Karpas-422 (cell line): ENCODE measurements around the gene ZNF879. TPM values are rescaled to one million over a fixed set of nuclear protein-coding genes. Genes with fewer than 3 reads are reported as not detected.
A peak's percentile ranks its signal among the peaks of the same experiment; 100 is the strongest.

Source experiments
- DNase-seq: peaks from one replicate; pipeline ENCODE4 v3.0.0-alpha.2; 2015
- H2AFZ ChIP-seq: fragments of 200-600 bp; sonication (generic); 2 replicates; pipeline ENCODE4 v1.6.1; 2014; ENCODE audit warnings: antibody characterized with exemption, low read length, mixed read lengths
- H3K27ac ChIP-seq: fragments of 200-600 bp; sonication (generic); 2 replicates; pipeline ENCODE4 v1.5.1; 2014; ENCODE audit warnings: mild to moderate bottlenecking, low read length, moderate library complexity
- H3K27me3 ChIP-seq: fragments of 200-600 bp; sonication (generic); 2 replicates; pipeline ENCODE4 v1.6.1; 2014; ENCODE audit warnings: low read length, mixed read lengths
- H3K36me3 ChIP-seq: fragments of 200-600 bp; sonication (generic); 2 replicates; pipeline ENCODE4 v1.6.1; 2014; ENCODE audit warnings: low read length, mixed read lengths; ENCODE audit not compliant: insufficient read depth
- H3K4me1 ChIP-seq: fragments of 200-600 bp; sonication (generic); 2 replicates; pipeline ENCODE4 v1.6.1; 2014; ENCODE audit warnings: mild to moderate bottlenecking, low read length, mixed read lengths
- H3K4me2 ChIP-seq: fragments of 200-600 bp; sonication (generic); 2 replicates; pipeline ENCODE4 v1.6.1; 2014; ENCODE audit warnings: low read length, low read depth, mild to moderate bottlenecking; ENCODE audit not compliant: poor library complexity, severe bottlenecking
- H3K4me3 ChIP-seq: fragments of 200-600 bp; sonication (generic); 2 replicates; pipeline ENCODE4 v1.5.1; 2014; ENCODE audit warnings: mild to moderate bottlenecking, antibody characterized with exemption, low read length, mixed read lengths
- H3K79me2 ChIP-seq: fragments of 200-600 bp; sonication (generic); 2 replicates; pipeline ENCODE4 v1.6.1; 2014; ENCODE audit warnings: mild to moderate bottlenecking, low read length, mixed read lengths
- H3K9ac ChIP-seq: fragments of 200-600 bp; sonication (generic); 2 replicates; pipeline ENCODE4 v1.6.0; 2014; ENCODE audit warnings: low read length
- H3K9me2 ChIP-seq: fragments of 200-600 bp; sonication (generic), shearing (Covaris generic); replicated peaks from 2 replicates; pipeline ENCODE4 v1.6.0; 2014; ENCODE audit warnings: mild to moderate bottlenecking, low read length, moderate library complexity; ENCODE audit not compliant: insufficient read depth
- H3K9me3 ChIP-seq: fragments of 300-700, 200-600 bp; sonication (generic); 2 replicates; pipeline ENCODE4 v1.6.1; 2014; ENCODE audit warnings: low read length, mixed read lengths
- H4K20me1 ChIP-seq: fragments of 200-600 bp; sonication (generic); 2 replicates; pipeline ENCODE4 v1.6.1; 2014; ENCODE audit warnings: mild to moderate bottlenecking, antibody characterized with exemption, low read length, low read depth; ENCODE audit not compliant: insufficient read depth
- total RNA-seq: library from RNA; depleted of rRNA; stranded (reverse); fragments of >200 nt; shearing (Covaris generic); gene quantifications from 2 replicates; pipeline ENCODE4 v1.2.3, GENCODE V29; 2014; ENCODE audit warnings: low replicate concordance

Gene ZNF879
- total RNA-seq, 1 experiment from 2014 or later: not detected

- no peaks in the 10 kb centered on the region for H4K20me1 ChIP-seq
- DNase-seq: no peak
- no peaks in the 10 kb centered on the region for H3K79me2 ChIP-seq
- no peaks in the 10 kb centered on the region for H3K36me3 ChIP-seq
- no peak overlapping the region for H3K9ac ChIP-seq
- H3K27me3 ChIP-seq: no peaks in the 10 kb centered on the region
- H3K4me2 ChIP-seq: no peak overlapping the region
- no peak overlapping the region for H3K27ac ChIP-seq
- H3K9me2 ChIP-seq: no peaks in the 10 kb centered on the region
- H3K4me1 ChIP-seq: no peaks in the 10 kb centered on the region
- no peaks in the 10 kb centered on the region for H3K9me3 ChIP-seq
- H2AFZ ChIP-seq: no peak overlapping the region
- H3K4me3 ChIP-seq: no peak overlapping the region
Measured at GRCh38 chr5:178995341-178995690, 28.3 kb upstream of the ZNF879 start.

GRCh38 chr5:178996156-178996555, 27.4 kb upstream of the ZNF879 start:
- no peak for DNase-seq
- Histone ChIP-seq H3K4me1 (no peaks in the 10 kb centered on the region), H3K4me3 (no peak overlapping the region), H3K9me2 (no peaks in the 10 kb centered on the region), H3K36me3 (no peaks in the 10 kb centered on the region), H2AFZ (no peak overlapping the region), H3K4me2 (no peak overlapping the region), H3K79me2 (no peaks in the 10 kb centered on the region), H3K27me3 (no peaks in the 10 kb centered on the region), H3K27ac (no peak overlapping the region), H4K20me1 (no peaks in the 10 kb centered on the region), H3K9me3 (no peaks in the 10 kb centered on the region), H3K9ac (no peak overlapping the region)

DNA sequence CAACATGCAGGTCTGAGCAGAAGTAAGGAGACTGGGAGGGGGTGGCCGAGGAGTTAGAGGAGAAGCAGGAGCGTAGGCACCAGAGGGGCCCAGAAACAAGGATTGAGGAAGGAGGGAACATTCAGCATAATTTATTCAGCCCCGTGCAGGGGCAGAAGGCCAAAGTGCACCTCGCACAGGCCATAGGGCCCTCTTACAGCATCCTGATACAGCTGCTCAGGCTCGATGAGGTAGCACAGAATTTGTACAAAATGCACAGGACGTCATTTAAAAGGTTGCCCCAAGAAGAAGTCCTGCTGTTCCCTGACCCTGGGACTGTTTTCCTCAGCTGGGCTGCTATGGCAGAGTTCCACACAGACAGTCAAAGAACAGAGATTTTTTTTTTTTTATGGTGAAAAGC, 26.4 kb upstream of the ZNF879 start:
- H3K4me3 ChIP-seq: no peak overlapping the region
- DNase-seq: no peak
- H3K36me3 ChIP-seq: no peaks in the 10 kb centered on the region
- no peaks in the 10 kb centered on the region for H3K9me3 ChIP-seq
- H3K4me1 ChIP-seq: no peaks in the 10 kb centered on the region
- no peaks in the 10 kb centered on the region for H3K9me2 ChIP-seq
- H3K9ac ChIP-seq: no peak overlapping the region
- H2AFZ ChIP-seq: no peak overlapping the region
- no peak overlapping the region for H3K4me2 ChIP-seq
- H3K79me2 ChIP-seq: no peaks in the 10 kb centered on the region
- no peak overlapping the region for H3K27ac ChIP-seq
- H3K27me3 ChIP-seq: no peaks in the 10 kb centered on the region
- H4K20me1 ChIP-seq: no peaks in the 10 kb centered on the region

DNA sequence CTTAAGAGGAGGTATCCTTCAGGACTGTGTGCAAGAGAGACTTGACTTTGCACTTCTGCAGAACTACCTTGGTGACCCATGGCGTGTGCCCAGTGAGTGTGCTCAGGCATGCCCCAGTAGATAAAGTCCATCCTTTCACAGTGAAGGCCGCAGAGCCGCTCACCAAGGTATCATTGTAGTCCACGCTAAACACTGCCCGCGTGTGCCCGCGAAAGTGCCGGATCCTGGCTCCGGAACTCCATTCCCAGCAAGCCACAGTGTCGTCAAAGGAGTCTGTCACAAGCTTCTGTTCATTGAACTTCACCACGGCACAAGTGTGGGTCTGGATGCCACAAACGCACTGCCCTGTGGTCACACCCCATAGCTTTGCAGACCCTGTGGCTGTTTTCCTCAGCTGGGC, 25.2 kb upstream of the ZNF879 start:
- H3K9me3 ChIP-seq: no peaks in the 10 kb centered on the region
- no peaks in the 10 kb centered on the region for H3K27me3 ChIP-seq
- no peaks in the 10 kb centered on the region for H3K9me2 ChIP-seq
- no peaks in the 10 kb centered on the region for H4K20me1 ChIP-seq
- no peaks in the 10 kb centered on the region for H3K36me3 ChIP-seq
- H3K9ac ChIP-seq: no peak overlapping the region
- no peaks in the 10 kb centered on the region for H3K79me2 ChIP-seq
- H2AFZ ChIP-seq: no peak overlapping the region
- no peak overlapping the region for H3K27ac ChIP-seq
- H3K4me3 ChIP-seq: no peak overlapping the region
- DNase-seq: no peak
- H3K4me2 ChIP-seq: no peak overlapping the region
- no peaks in the 10 kb centered on the region for H3K4me1 ChIP-seq

GRCh38 chr5:179006564-179006963, 17.0 kb upstream of the ZNF879 start:
- Histone ChIP-seq H3K9me2 (no peaks in the 10 kb centered on the region), H2AFZ (no peak overlapping the region), H3K27ac (no peak overlapping the region), H3K27me3 (no peaks in the 10 kb centered on the region), H3K36me3 (no peaks in the 10 kb centered on the region), H3K4me3 (no peak overlapping the region), H4K20me1 (no peaks in the 10 kb centered on the region), H3K79me2 (no peaks in the 10 kb centered on the region), H3K4me2 (no peak overlapping the region), H3K9me3 (no peaks in the 10 kb centered on the region), H3K9ac (no peak overlapping the region), H3K4me1 (no peaks in the 10 kb centered on the region)
- DNase-seq: no peak

- Histone ChIP-seq H3K4me2 (no peak overlapping the region), H3K36me3 (no peaks in the 10 kb centered on the region), H3K4me1 (no peaks in the 10 kb centered on the region), H3K4me3 (no peak overlapping the region), H4K20me1 (no peaks in the 10 kb centered on the region), H3K27ac (no peak overlapping the region), H3K27me3 (no peaks in the 10 kb centered on the region), H3K9ac (no peak overlapping the region), H3K9me3 (no peaks in the 10 kb centered on the region), H3K9me2 (no peaks in the 10 kb centered on the region), H2AFZ (no peak overlapping the region), H3K79me2 (no peaks in the 10 kb centered on the region)
- peak; percentile 47 for DNase-seq
Measured at GRCh38 chr5:179008667-179009066, 14.9 kb upstream of the ZNF879 start.

DNA sequence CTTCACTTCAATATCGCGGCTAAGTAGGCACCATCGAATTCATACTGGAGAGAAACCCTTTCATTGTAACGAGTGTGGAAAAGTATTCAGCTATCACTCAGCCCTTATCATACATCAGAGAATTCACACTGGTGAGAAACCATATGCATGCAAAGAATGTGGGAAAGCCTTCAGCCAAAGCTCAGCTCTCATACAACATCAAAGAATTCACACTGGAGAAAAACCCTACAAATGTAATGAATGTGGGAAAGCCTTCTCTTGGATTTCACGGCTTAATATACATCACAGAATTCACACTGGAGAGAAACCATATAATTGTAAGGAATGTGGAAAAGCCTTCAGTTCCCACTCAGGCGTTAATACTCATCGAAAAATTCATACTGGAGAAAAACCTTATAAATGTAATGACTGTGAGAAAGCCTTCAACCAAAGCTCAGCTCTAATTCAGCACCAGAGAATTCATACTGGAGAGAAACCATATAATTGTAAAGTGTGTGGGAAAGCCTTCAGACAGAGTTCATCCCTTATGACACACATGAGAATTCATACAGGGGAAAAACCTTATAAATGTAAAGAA, 9.5 kb downstream of the ZNF879 start:
- Histone ChIP-seq H3K9me2 (no peaks in the 10 kb centered on the region), H2AFZ (no peak overlapping the region), H3K9me3 (peaks cover 45% of the 10 kb centered on the region), H3K9ac (no peak overlapping the region), H3K36me3 (no peaks in the 10 kb centered on the region), H3K27me3 (0 out of 2 replicates have a peak, but pooled peaks cover 2% of the 10 kb centered on the region), H3K27ac (no peak overlapping the region), H3K4me2 (no peak overlapping the region), H3K4me1 (no peaks in the 10 kb centered on the region), H3K79me2 (no peaks in the 10 kb centered on the region), H4K20me1 (no peaks in the 10 kb centered on the region), H3K4me3 (no peak overlapping the region)
- no peak for DNase-seq

DNA sequence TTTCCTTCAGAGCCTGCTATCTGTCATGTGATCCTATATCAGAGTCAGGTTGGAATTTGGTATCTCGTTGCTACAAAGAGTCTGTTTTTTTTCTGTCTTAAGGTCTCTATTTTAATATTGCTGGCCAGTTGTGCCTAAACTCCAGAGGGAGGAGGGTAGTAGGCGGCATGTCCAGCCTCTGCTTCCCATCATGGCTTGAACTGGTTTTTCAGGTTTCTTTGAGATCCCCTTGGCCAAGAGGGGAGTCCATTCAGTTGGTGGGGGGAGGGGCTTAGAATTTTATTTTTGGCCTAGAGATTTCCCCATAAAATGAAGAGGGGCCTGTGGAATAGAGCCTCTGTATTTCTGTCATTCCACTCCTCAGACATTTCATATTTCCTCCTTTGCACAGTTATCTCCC, 21.2 kb downstream of the ZNF879 start:
- Histone ChIP-seq H3K27me3 (no peaks in the 10 kb centered on the region), H3K27ac (no peak overlapping the region), H3K79me2 (no peaks in the 10 kb centered on the region), H4K20me1 (no peaks in the 10 kb centered on the region), H3K9ac (no peak overlapping the region), H3K4me2 (no peak overlapping the region), H3K4me3 (no peak overlapping the region), H3K9me3 (no peaks in the 10 kb centered on the region), H3K4me1 (no peaks in the 10 kb centered on the region), H3K9me2 (no peaks in the 10 kb centered on the region), H3K36me3 (no peaks in the 10 kb centered on the region), H2AFZ (no peak overlapping the region)
- DNase-seq: no peak

- DNase-seq: no peak
- H3K27me3 ChIP-seq: no peaks in the 10 kb centered on the region
- H3K9me2 ChIP-seq: no peaks in the 10 kb centered on the region
- H3K9me3 ChIP-seq: no peaks in the 10 kb centered on the region
- no peak overlapping the region for H3K4me3 ChIP-seq
- no peak overlapping the region for H3K4me2 ChIP-seq
- no peaks in the 10 kb centered on the region for H3K79me2 ChIP-seq
- H3K36me3 ChIP-seq: no peaks in the 10 kb centered on the region
- no peak overlapping the region for H3K27ac ChIP-seq
- H3K4me1 ChIP-seq: no peaks in the 10 kb centered on the region
- H3K9ac ChIP-seq: no peak overlapping the region
- H2AFZ ChIP-seq: no peak overlapping the region
- no peaks in the 10 kb centered on the region for H4K20me1 ChIP-seq
Measured at GRCh38 chr5:179051784-179052183, 28.2 kb downstream of the ZNF879 start.
